ENCODE measurements around the gene CFAP70. TPM values are rescaled to one million over a fixed set of nuclear protein-coding genes. Genes with fewer than 3 reads are reported as not detected.

CFAP70 gene
- total RNA-seq, 1 experiment from 2014 or later: 0.39 TPM

DNA sequence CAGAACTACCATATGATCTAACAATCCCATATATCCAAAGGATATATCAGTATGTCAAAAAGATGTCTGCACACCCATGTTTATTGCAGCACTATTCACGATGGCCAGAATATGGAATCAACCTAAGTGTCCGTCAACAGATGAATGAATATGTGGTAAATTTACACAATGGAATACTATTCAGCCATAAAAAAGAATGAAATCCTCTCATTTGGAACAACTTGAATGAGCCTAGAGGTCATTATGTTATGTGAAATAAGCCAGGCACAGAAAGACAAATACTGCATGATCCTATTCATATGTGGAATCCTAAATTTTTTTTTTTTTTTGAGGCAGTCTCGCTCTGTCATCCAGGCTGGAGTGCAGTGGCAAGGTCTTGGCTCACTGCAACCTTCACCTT is 6.3 kb upstream of the CFAP70 start:
- CTCF ChIA-PET: no interaction called here
- no peak overlapping the region for H3K4me3 Mint-ChIP-seq (ENCODE audit: unreplicated experiment)

GRCh38 chr10:73359492-73359891 is 828 bp upstream of the CFAP70 start:
- H3K4me1 Mint-ChIP-seq (ENCODE audit: low read depth, unreplicated experiment): peaks cover 12% of the 10 kb centered on the region
- H3K4me1 ChIP-seq: peaks cover 11% of the 10 kb centered on the region; the same call in 1 of the 2 replicates
- ChIA-PET CTCF (interaction anchor here (1.0 to 1.4 kb wide), 2 partner anchors 39 to 136 kb away, joined by 3 to 6 read pairs; no protein-coding TSS in a partner anchor), POLR2A (interaction anchor here (0.9 to 1.9 kb wide), 5 partner anchors 9 to 263 kb away, joined by 3 to 18 read pairs (median 6); partner anchors contain the start of genes DNAJC9, P4HA1 and PPP3CB)
- DNase-seq: no peak
- BruUV-seq (replicated peaks): no TSS peak
- intact Hi-C loops (cut with micrococcal nuclease; ENCODE audit: unreplicated experiment): loop anchor here (2.0 to 5.0 kb wide), 2 partner anchors 53 to 107 kb away; partner anchors contain the start of genes ANXA7 and MRPS16
- no peaks in the 10 kb centered on the region for H3K36me3 ChIP-seq (ENCODE audit: control insufficient read depth, insufficient read depth, low read length)
- no peaks in the 10 kb centered on the region for H3K27me3 ChIP-seq (replicated peaks; ENCODE audit: control insufficient read depth, insufficient read depth, low read length)
- peak overlapping the region; percentile 91 for H3K4me3 Mint-ChIP-seq (ENCODE audit: unreplicated experiment)
- no peaks in the 10 kb centered on the region for H3K9me3 Mint-ChIP-seq (ENCODE audit: unreplicated experiment)
- H3K36me3 Mint-ChIP-seq (ENCODE audit: insufficient read depth, unreplicated experiment): peaks cover 13% of the 10 kb centered on the region
- TF ChIP-seq, protein P1, sequence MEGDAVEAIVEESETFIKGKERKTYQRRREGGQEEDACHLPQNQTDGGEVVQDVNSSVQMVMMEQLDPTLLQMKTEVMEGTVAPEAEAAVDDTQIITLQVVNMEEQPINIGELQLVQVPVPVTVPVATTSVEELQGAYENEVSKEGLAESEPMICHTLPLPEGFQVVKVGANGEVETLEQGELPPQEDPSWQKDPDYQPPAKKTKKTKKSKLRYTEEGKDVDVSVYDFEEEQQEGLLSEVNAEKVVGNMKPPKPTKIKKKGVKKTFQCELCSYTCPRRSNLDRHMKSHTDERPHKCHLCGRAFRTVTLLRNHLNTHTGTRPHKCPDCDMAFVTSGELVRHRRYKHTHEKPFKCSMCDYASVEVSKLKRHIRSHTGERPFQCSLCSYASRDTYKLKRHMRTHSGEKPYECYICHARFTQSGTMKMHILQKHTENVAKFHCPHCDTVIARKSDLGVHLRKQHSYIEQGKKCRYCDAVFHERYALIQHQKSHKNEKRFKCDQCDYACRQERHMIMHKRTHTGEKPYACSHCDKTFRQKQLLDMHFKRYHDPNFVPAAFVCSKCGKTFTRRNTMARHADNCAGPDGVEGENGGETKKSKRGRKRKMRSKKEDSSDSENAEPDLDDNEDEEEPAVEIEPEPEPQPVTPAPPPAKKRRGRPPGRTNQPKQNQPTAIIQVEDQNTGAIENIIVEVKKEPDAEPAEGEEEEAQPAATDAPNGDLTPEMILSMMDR (IDR thresholded peaks at IDR 0.05; ENCODE audit: insufficient read depth in 1 of 2, low read depth in 1 of 2, low read length in 1 of 2, severe bottlenecking in 1 of 2, unreplicated experiment in 1 of 2): no peak
- H3K27me3 Mint-ChIP-seq (ENCODE audit: insufficient read depth, unreplicated experiment): peaks cover 4% of the 10 kb centered on the region
- no peaks in the 10 kb centered on the region; the same call in 1 of the 2 replicates for H3K9me3 ChIP-seq
- peak overlapping the region; percentile 27 for H3K27ac Mint-ChIP-seq (ENCODE audit: unreplicated experiment)
- peak overlapping the region; percentile 34 for H3K4me3 ChIP-seq (ENCODE audit: low read depth, low read length)

More for the DNA sequence above, 6.3 kb upstream of the CFAP70 start:
- H3K36me3 ChIP-seq (ENCODE audit: control insufficient read depth, insufficient read depth, low read length): peaks cover 4% of the 10 kb centered on the region
- TF ChIP-seq, protein P1 (IDR thresholded peaks at IDR 0.05; ENCODE audit: insufficient read depth in 1 of 2, low read depth in 1 of 2, low read length in 1 of 2, severe bottlenecking in 1 of 2, unreplicated experiment in 1 of 2): no peak
- Mint-ChIP-seq H3K27ac (ENCODE audit: unreplicated experiment) (no peak overlapping the region), H3K4me1 (ENCODE audit: low read depth, unreplicated experiment) (no peaks in the 10 kb centered on the region), H3K36me3 (ENCODE audit: insufficient read depth, unreplicated experiment) (peaks cover 56% of the 10 kb centered on the region), H3K9me3 (ENCODE audit: unreplicated experiment) (peaks cover 9% of the 10 kb centered on the region), H3K27me3 (ENCODE audit: insufficient read depth, unreplicated experiment) (no peaks in the 10 kb centered on the region)
- H3K4me1 ChIP-seq: no peaks in the 10 kb centered on the region
- POLR2A ChIA-PET: no interaction called here
- no peak overlapping the region for H3K4me3 ChIP-seq (ENCODE audit: low read depth, low read length)
- intact Hi-C loops (cut with micrococcal nuclease; ENCODE audit: unreplicated experiment): no loop called here
- BruUV-seq (replicated peaks): no TSS peak
- no peaks in the 10 kb centered on the region; the same call in 1 of the 2 replicates for H3K9me3 ChIP-seq
- no peaks in the 10 kb centered on the region for H3K27me3 ChIP-seq (replicated peaks; ENCODE audit: control insufficient read depth, insufficient read depth, low read length)
- no peak for DNase-seq

DNA sequence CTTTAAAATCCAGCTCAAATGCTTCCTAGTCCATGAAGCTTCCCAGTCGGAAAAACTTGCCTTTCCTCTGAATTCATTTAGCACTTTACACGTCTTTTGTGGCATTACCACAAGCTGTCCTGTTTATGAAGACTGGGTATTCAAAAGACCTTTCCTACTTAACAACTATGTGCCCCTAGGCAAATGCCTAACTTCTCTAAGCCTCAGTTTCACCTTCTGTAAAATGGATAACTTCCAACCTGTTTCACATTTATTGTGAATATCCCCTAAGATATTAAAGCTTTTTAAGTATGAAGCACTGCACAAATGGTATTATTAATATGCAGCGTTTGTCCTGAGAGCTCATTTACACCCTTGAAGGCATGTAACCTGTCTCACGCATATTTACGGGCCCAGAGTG is 843 bp downstream of the CFAP70 start:
- Histone ChIP-seq H3K4me3 (ENCODE audit: low read depth, low read length) (peak overlapping the region; percentile 66), H3K9me3 (no peaks in the 10 kb centered on the region; the same call in 1 of the 2 replicates), H3K27me3 (replicated peaks; ENCODE audit: control insufficient read depth, insufficient read depth, low read length) (no peaks in the 10 kb centered on the region), H3K4me1 (peaks cover 11% of the 10 kb centered on the region; the same call in 1 of the 2 replicates), H3K36me3 (ENCODE audit: control insufficient read depth, insufficient read depth, low read length) (no peaks in the 10 kb centered on the region)
- Mint-ChIP-seq H3K4me1 (ENCODE audit: low read depth, unreplicated experiment) (peaks cover 12% of the 10 kb centered on the region), H3K27me3 (ENCODE audit: insufficient read depth, unreplicated experiment) (peaks cover 4% of the 10 kb centered on the region), H3K36me3 (ENCODE audit: insufficient read depth, unreplicated experiment) (peaks cover 9% of the 10 kb centered on the region), H3K27ac (ENCODE audit: unreplicated experiment) (peak overlapping the region; percentile 99), H3K4me3 (ENCODE audit: unreplicated experiment) (peak overlapping the region; percentile 91), H3K9me3 (ENCODE audit: unreplicated experiment) (no peaks in the 10 kb centered on the region)
- POLR2A ChIA-PET: interaction anchor here (1.9 kb wide), 1 partner anchor 55 kb away, joined by 6 read pairs; no protein-coding TSS in a partner anchor
- intact Hi-C loops (cut with micrococcal nuclease; ENCODE audit: unreplicated experiment): loop anchor here (2.0 to 5.0 kb wide), 2 partner anchors 54 to 105 kb away; partner anchors contain the start of genes ANXA7 and MRPS16
- BruUV-seq (replicated peaks): TSS peak; percentile 24
- TF ChIP-seq, protein P1 (IDR thresholded peaks at IDR 0.05; ENCODE audit: insufficient read depth in 1 of 2, low read depth in 1 of 2, low read length in 1 of 2, severe bottlenecking in 1 of 2, unreplicated experiment in 1 of 2): no peak
- CTCF ChIA-PET: no interaction called here
- DNase-seq: no peak
